Astrocyte (in vitro differentiated cells and primary cell): ENCODE measurements around the gene KCNK15. TPM values are rescaled to one million over a fixed set of nuclear protein-coding genes. Genes with fewer than 3 reads are reported as not detected.
A peak's percentile ranks its signal among the peaks of the same experiment; 100 is the strongest.

Experiments used
- DNase-seq: peaks from one replicate; pipeline ENCODE4 v3.0.0-alpha.2; 2010; ENCODE audit warnings: low read depth
- FAIRE-seq: peaks from 2 replicates; lab custom pipeline; 2011; peaks lifted over from hg19 to GRCh38; lab: Jason Lieb, UNC
- H2AFZ ChIP-seq: 2 replicates; pipeline ENCODE4 v1.6.0; 2012; ENCODE audit warnings: low read depth, low read length, inconsistent platforms
- H3K27ac ChIP-seq: 2 replicates; pipeline ENCODE4 v1.5.1; 2011; ENCODE audit warnings: low read depth, low read length, inconsistent platforms
- H3K27me3 ChIP-seq: 2 replicates; pipeline ENCODE4 v1.6.0; 2011; ENCODE audit warnings: low read length, inconsistent platforms; ENCODE audit not compliant: insufficient read depth
- H3K36me3 ChIP-seq: 2 replicates; pipeline ENCODE4 v1.5.1; 2011; ENCODE audit warnings: low read length, inconsistent platforms; ENCODE audit not compliant: insufficient read depth
- H3K4me1 ChIP-seq: 2 replicates; pipeline ENCODE4 v1.5.1; 2011; ENCODE audit warnings: low read length, inconsistent platforms; ENCODE audit not compliant: insufficient read depth
- H3K4me2 ChIP-seq: 2 replicates; pipeline ENCODE4 v1.6.0; 2012; ENCODE audit warnings: low read length, inconsistent platforms
- H3K4me3 ChIP-seq: 2 replicates; pipeline ENCODE4 v1.5.1; 2011; ENCODE audit warnings: low read depth, mild to moderate bottlenecking, low read length, inconsistent platforms; ENCODE audit not compliant: insufficient read depth
- H3K79me2 ChIP-seq: 2 replicates; pipeline ENCODE4 v1.6.0; 2012; ENCODE audit warnings: mild to moderate bottlenecking, low read length, inconsistent platforms; ENCODE audit not compliant: insufficient read depth
- H3K9ac ChIP-seq: 2 replicates; pipeline ENCODE4 v1.6.0; 2012; ENCODE audit warnings: mild to moderate bottlenecking, low read length, inconsistent platforms
- H3K9me3 ChIP-seq: 2 replicates; pipeline ENCODE4 v1.5.1; 2012; ENCODE audit warnings: low read depth, mild to moderate bottlenecking, low read length, inconsistent platforms; ENCODE audit not compliant: insufficient read depth
- H4K20me1 ChIP-seq: 2 replicates; pipeline ENCODE4 v1.6.0; 2012; ENCODE audit warnings: low read length, inconsistent platforms; ENCODE audit not compliant: insufficient read depth
- H3K27ac Mint-ChIP-seq: one replicate; pipeline ENCODE4 v1.8.0; 2021; ENCODE audit warnings: mild to moderate bottlenecking, mixed read lengths; ENCODE audit not compliant: unreplicated experiment
- H3K27me3 Mint-ChIP-seq: one replicate; pipeline ENCODE4 v1.8.0; 2021; ENCODE audit warnings: low read depth, mixed read lengths; ENCODE audit not compliant: unreplicated experiment
- H3K36me3 Mint-ChIP-seq: one replicate; pipeline ENCODE4 v1.8.0; 2021; ENCODE audit warnings: low read depth, mixed read lengths; ENCODE audit not compliant: unreplicated experiment
- H3K4me1 Mint-ChIP-seq: one replicate; pipeline ENCODE4 v1.8.0; 2021; ENCODE audit warnings: low read depth, mixed read lengths; ENCODE audit not compliant: unreplicated experiment
- H3K4me3 Mint-ChIP-seq: one replicate; pipeline ENCODE4 v1.8.0; 2021; ENCODE audit warnings: mild to moderate bottlenecking, moderate library complexity, mixed read lengths; ENCODE audit not compliant: unreplicated experiment
- H3K9me3 Mint-ChIP-seq: one replicate; pipeline ENCODE4 v1.8.0; 2021; ENCODE audit warnings: mild to moderate bottlenecking, mixed read lengths; ENCODE audit not compliant: unreplicated experiment
- EZH2 ChIP-seq: IDR thresholded peaks from 2 replicates; pipeline ENCODE4 v1.6.1; 2012; ENCODE audit warnings: mild to moderate bottlenecking, low read length, inconsistent platforms; ENCODE audit not compliant: insufficient read depth
- total RNA-seq: library from RNA; stranded (reverse); gene quantifications from 2 replicates; pipeline ENCODE4 v1.2.1, GENCODE V29; 2021
- TF ChIP-seq, protein P1 (sequence below): IDR thresholded peaks from 2 replicates; pipeline ENCODE4 v1.5.1; 2011; ENCODE audit warnings: low read depth, mild to moderate bottlenecking, inconsistent platforms, low read length, moderate library complexity; ENCODE audit not compliant: insufficient read depth

The KCNK15 gene
- total RNA-seq, 1 donor from 2014 or later, result 0.14 TPM

GRCh38 chr20:44706301-44707017, 39.2 kb upstream of the KCNK15 start:
- Histone ChIP-seq H3K79me2 (no peaks in the 10 kb centered on the region), H3K9me3 (no peaks in the 10 kb centered on the region), H3K4me3 (no peak overlapping the region), H3K27me3 (peaks cover 13% of the 10 kb centered on the region), H3K27ac (no peak overlapping the region), H3K9ac (no peak overlapping the region), H3K4me1 (peaks cover 25% of the 10 kb centered on the region), H2AFZ (no peak overlapping the region), H3K4me2 (no peak overlapping the region), H3K36me3 (no peaks in the 10 kb centered on the region), H4K20me1 (peaks cover 10% of the 10 kb centered on the region)
- TF ChIP-seq, protein P1, sequence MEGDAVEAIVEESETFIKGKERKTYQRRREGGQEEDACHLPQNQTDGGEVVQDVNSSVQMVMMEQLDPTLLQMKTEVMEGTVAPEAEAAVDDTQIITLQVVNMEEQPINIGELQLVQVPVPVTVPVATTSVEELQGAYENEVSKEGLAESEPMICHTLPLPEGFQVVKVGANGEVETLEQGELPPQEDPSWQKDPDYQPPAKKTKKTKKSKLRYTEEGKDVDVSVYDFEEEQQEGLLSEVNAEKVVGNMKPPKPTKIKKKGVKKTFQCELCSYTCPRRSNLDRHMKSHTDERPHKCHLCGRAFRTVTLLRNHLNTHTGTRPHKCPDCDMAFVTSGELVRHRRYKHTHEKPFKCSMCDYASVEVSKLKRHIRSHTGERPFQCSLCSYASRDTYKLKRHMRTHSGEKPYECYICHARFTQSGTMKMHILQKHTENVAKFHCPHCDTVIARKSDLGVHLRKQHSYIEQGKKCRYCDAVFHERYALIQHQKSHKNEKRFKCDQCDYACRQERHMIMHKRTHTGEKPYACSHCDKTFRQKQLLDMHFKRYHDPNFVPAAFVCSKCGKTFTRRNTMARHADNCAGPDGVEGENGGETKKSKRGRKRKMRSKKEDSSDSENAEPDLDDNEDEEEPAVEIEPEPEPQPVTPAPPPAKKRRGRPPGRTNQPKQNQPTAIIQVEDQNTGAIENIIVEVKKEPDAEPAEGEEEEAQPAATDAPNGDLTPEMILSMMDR, result no peak
- no peak for TF ChIP-seq EZH2
- H3K9me3 Mint-ChIP-seq, result no peaks in the 10 kb centered on the region
- no peak for DNase-seq
- H3K27ac Mint-ChIP-seq, result peak overlapping the region; percentile 67
- H3K36me3 Mint-ChIP-seq, result peaks cover 2% of the 10 kb centered on the region
- FAIRE-seq, result no peak
- peaks cover 20% of the 10 kb centered on the region for H3K4me1 Mint-ChIP-seq
- peaks cover 5% of the 10 kb centered on the region for H3K27me3 Mint-ChIP-seq
- peak overlapping the region; percentile 29 for H3K4me3 Mint-ChIP-seq

DNA sequence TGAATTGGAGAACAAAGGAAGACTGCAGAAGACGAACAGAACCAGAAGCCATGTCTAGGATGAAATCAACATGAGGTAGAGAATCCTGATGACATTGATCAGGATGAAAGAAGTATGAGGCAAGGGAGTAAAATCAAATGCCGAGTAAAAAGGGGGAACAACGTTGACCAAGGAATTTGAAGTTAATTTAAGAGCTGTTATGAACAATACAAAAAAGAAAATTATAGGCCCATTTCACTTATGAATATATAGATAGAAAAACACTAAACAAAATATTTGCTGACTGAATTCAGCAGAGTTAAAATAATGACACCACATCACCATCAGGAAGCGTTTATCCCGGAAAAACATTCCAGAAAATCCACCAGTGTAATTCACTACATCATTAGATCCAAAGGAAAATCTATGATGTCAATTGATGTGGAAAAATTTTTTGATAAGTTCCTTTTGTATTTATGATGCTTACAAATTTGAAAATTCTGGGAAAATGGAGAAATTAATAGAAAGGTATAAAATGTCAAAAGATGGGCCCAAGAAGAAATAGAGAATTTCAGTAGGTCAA, 38.6 kb upstream of the KCNK15 start:
- peaks cover 24% of the 10 kb centered on the region for H3K4me1 ChIP-seq
- no peak overlapping the region for H3K4me3 Mint-ChIP-seq
- H3K27ac Mint-ChIP-seq, result no peak overlapping the region
- no peak overlapping the region for H3K9ac ChIP-seq
- no peak overlapping the region for H2AFZ ChIP-seq
- no peaks in the 10 kb centered on the region for H3K9me3 ChIP-seq
- peaks cover 10% of the 10 kb centered on the region for H3K27me3 Mint-ChIP-seq
- no peaks in the 10 kb centered on the region for H3K79me2 ChIP-seq
- peaks cover 10% of the 10 kb centered on the region for H4K20me1 ChIP-seq
- H3K36me3 Mint-ChIP-seq, result peaks cover 3% of the 10 kb centered on the region
- H3K4me2 ChIP-seq, result no peak overlapping the region
- no peak for DNase-seq
- H3K27ac ChIP-seq, result no peak overlapping the region
- TF ChIP-seq EZH2, result no peak
- TF ChIP-seq, protein P1, result no peak
- H3K4me1 Mint-ChIP-seq, result peaks cover 16% of the 10 kb centered on the region
- H3K9me3 Mint-ChIP-seq, result no peaks in the 10 kb centered on the region
- no peak for FAIRE-seq
- no peak overlapping the region for H3K4me3 ChIP-seq
- peaks cover 13% of the 10 kb centered on the region for H3K27me3 ChIP-seq
- H3K36me3 ChIP-seq, result no peaks in the 10 kb centered on the region

DNA sequence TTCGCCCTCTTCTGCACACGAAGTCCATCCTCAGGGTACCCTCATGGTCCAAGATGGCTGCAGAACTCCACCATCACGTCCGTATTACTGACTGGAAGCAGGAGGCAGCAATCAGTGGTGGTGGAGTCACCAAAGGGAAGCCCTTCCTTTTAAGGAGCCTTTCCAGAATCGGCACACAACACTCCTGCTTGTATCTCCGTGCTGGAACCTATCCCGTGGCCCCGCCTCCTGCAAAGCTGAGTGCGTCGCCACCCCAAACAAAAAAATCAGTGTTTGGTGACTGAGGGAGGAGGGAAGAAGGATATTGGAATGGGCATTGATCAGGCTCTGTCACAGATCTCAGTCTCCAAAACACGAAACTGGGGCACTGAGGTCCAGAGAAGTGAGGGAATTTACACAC, 36.3 kb upstream of the KCNK15 start:
- H3K27me3 Mint-ChIP-seq, result peaks cover 20% of the 10 kb centered on the region
- H3K4me2 ChIP-seq, result no peak overlapping the region

More for the DNA sequence above, 36.3 kb upstream of the KCNK15 start:
- no peak overlapping the region for H3K4me3 Mint-ChIP-seq
- DNase-seq, result no peak
- no peaks in the 10 kb centered on the region for H3K9me3 Mint-ChIP-seq
- peaks cover 6% of the 10 kb centered on the region for H3K4me1 Mint-ChIP-seq
- Histone ChIP-seq H2AFZ (no peak overlapping the region), H4K20me1 (peaks cover 12% of the 10 kb centered on the region), H3K27ac (no peak overlapping the region), H3K4me1 (peaks cover 4% of the 10 kb centered on the region), H3K27me3 (peaks cover 16% of the 10 kb centered on the region), H3K9me3 (no peaks in the 10 kb centered on the region), H3K9ac (no peak overlapping the region), H3K36me3 (no peaks in the 10 kb centered on the region), H3K79me2 (no peaks in the 10 kb centered on the region), H3K4me3 (no peak overlapping the region)
- peaks cover 3% of the 10 kb centered on the region for H3K36me3 Mint-ChIP-seq
- FAIRE-seq, result no peak
- no peak overlapping the region for H3K27ac Mint-ChIP-seq
- TF ChIP-seq, protein P1, result no peak
- TF ChIP-seq EZH2, result no peak
